H1 (cell line): ENCODE data around the gene GALNT13. TPM values are rescaled to one million over a fixed set of nuclear protein-coding genes. Genes with fewer than 3 reads are reported as not detected.

Source experiments
- CTCF ChIA-PET: fragments of 300-600 bp; sonication (Branson Sonifier 250); formaldehyde crosslinking; loops from one replicate; lab custom pipeline; 2021; ENCODE audit not compliant: partially characterized antibody; lab: Charles Lee
- POLR2A ChIA-PET: fragments of 300-600 bp; sonication (Branson Sonifier 250); formaldehyde crosslinking; loops from one replicate; lab custom pipeline; 2021; ENCODE audit warnings: inconsistent platforms; ENCODE audit not compliant: partially characterized antibody; lab: Charles Lee
- DNase-seq, 2 experiments: peaks; one replicate each; pipeline versions ENCODE4 v3.0.0 to v3.0.0-alpha.2; 2010 to 2022; ENCODE audit warnings: low spot score in 2 of 2, low read depth in 1 of 2, mixed read lengths in 1 of 2
- FAIRE-seq: peaks from 2 replicates; lab custom pipeline; 2011; peaks lifted over from hg19 to GRCh38; lab: Jason Lieb, UNC
- H2AFZ ChIP-seq: 2 replicates; pipeline ENCODE4 v1.8.1; 2012; ENCODE audit warnings: low read length, inconsistent platforms
- H2AK5ac ChIP-seq: 2 replicates; pipeline ENCODE4 v1.6.1; 2013; ENCODE audit warnings: low read depth, low read length
- H2BK120ac ChIP-seq: replicated peaks from 2 replicates; pipeline ENCODE3; 2013; ENCODE audit warnings: low read depth, low read length, inconsistent platforms
- H2BK12ac ChIP-seq: 2 replicates; pipeline ENCODE4 v1.6.1; 2013; ENCODE audit warnings: low read depth, low read length
- H2BK15ac ChIP-seq: 2 replicates; pipeline ENCODE4 v1.6.1; 2013; ENCODE audit warnings: low read length
- H2BK20ac ChIP-seq: 2 replicates; pipeline ENCODE4 v1.6.1; 2013; ENCODE audit warnings: low read length
- H2BK5ac ChIP-seq: 2 replicates; pipeline ENCODE4 v1.6.1; 2013; ENCODE audit warnings: low read depth, low read length
- H3K14ac ChIP-seq: 2 replicates; pipeline ENCODE4 v1.6.1; 2013; ENCODE audit warnings: inconsistent platforms; ENCODE audit not compliant: insufficient read length
- H3K18ac ChIP-seq: 2 replicates; pipeline ENCODE4 v1.6.1; 2013; ENCODE audit warnings: low read length; ENCODE audit errors: extremely low read depth
- H3K23ac ChIP-seq: 2 replicates; pipeline ENCODE4 v1.6.1; 2013; ENCODE audit warnings: inconsistent platforms; ENCODE audit not compliant: insufficient read length
- H3K23me2 ChIP-seq: 2 replicates; pipeline ENCODE4 v1.6.1; 2013; ENCODE audit warnings: low read depth, low read length
- H3K27ac ChIP-seq: 2 replicates; pipeline ENCODE4 v1.6.1; 2011; ENCODE audit warnings: low read depth, low read length, inconsistent platforms
- H3K27me3 ChIP-seq, 4 experiments: replicated peaks in 1 of 4; 1 replicate in 1 of 4; 2 replicates in 3 of 4; pipeline versions ENCODE4 v1.6.1 to v1.8.1; 2011 to 2013; ENCODE audit warnings: low read length in 3 of 4, mild to moderate bottlenecking in 3 of 4, inconsistent platforms in 2 of 4, mixed read lengths in 2 of 4, moderate library complexity in 1 of 4; ENCODE audit not compliant: control insufficient read depth in 3 of 4, insufficient read depth in 3 of 4; ENCODE audit errors: extremely low read depth in 1 of 4
- H3K36me3 ChIP-seq, 4 experiments: 2 replicates each; pipeline versions ENCODE4 v1.6.1 to v1.8.1; 2011 to 2013; ENCODE audit warnings: mild to moderate bottlenecking in 4 of 4, low read length in 3 of 4, moderate library complexity in 2 of 4, control low read depth in 1 of 4, inconsistent platforms in 1 of 4; ENCODE audit not compliant: insufficient read depth in 4 of 4, control insufficient read depth in 2 of 4
- H3K4ac ChIP-seq: replicated peaks from 2 replicates; pipeline ENCODE3; 2013; ENCODE audit warnings: low read length, low read depth, mixed read lengths, inconsistent platforms; ENCODE audit not compliant: insufficient read length
- H3K4me1 ChIP-seq, 4 experiments: replicated peaks in 1 of 4; 1 replicate in 1 of 4; 2 replicates in 3 of 4; pipeline versions ENCODE4 v1.6.1 to v1.8.1; 2011 to 2013; ENCODE audit warnings: low read length in 3 of 4, inconsistent platforms in 2 of 4, mixed read lengths in 1 of 4; ENCODE audit not compliant: insufficient read depth in 4 of 4, control insufficient read depth in 3 of 4
- H3K4me2 ChIP-seq, 2 experiments: 2 replicates each; pipeline versions ENCODE4 v1.6.1 to v1.8.1; 2011 to 2013; ENCODE audit warnings: low read depth in 2 of 2, low read length in 2 of 2, control low read depth in 1 of 2, inconsistent platforms in 1 of 2, mild to moderate bottlenecking in 1 of 2; ENCODE audit not compliant: insufficient read depth in 1 of 2
- H3K4me3 ChIP-seq, 4 experiments: fragments of 200-600, 300-600 bp in 1 of 4; sonication (generic), shearing (Covaris generic), sonication (Bioruptor Twin) in 1 of 4; 2 replicates each; pipeline versions ENCODE4 v1.5.1 to v1.8.1; 2011 to 2016; ENCODE audit warnings: low read length in 4 of 4, low read depth in 3 of 4, control low read depth in 2 of 4, inconsistent platforms in 2 of 4, mild to moderate bottlenecking in 2 of 4, mixed read lengths in 1 of 4, moderate library complexity in 1 of 4; ENCODE audit not compliant: insufficient read depth in 2 of 4; ENCODE audit errors: extremely low read depth in 1 of 4
- H3K56ac ChIP-seq: replicated peaks from 2 replicates; pipeline ENCODE3; 2013; ENCODE audit warnings: low read depth, mild to moderate bottlenecking, mixed read lengths, low read length, inconsistent platforms; ENCODE audit not compliant: insufficient read length
- H3K79me1 ChIP-seq: 2 replicates; pipeline ENCODE4 v1.6.1; 2013; ENCODE audit warnings: low read depth, low read length, control low read depth
- H3K79me2 ChIP-seq, 2 experiments: 2 replicates each; pipeline versions ENCODE4 v1.6.1 to v1.8.1; 2012 to 2013; ENCODE audit warnings: low read length in 2 of 2, mild to moderate bottlenecking in 2 of 2, inconsistent platforms in 1 of 2; ENCODE audit not compliant: insufficient read depth in 2 of 2, control insufficient read depth in 1 of 2
- H3K9ac ChIP-seq, 4 experiments: replicated peaks in 1 of 4; 1 replicate in 1 of 4; 2 replicates in 3 of 4; pipeline versions ENCODE4 v1.6.1 to v1.8.1; 2011 to 2013; ENCODE audit warnings: low read depth in 3 of 4, low read length in 3 of 4, control low read depth in 2 of 4, mild to moderate bottlenecking in 2 of 4, moderate library complexity in 2 of 4, inconsistent platforms in 1 of 4; ENCODE audit errors: extremely low read depth in 1 of 4
- H3K9me3 ChIP-seq, 2 experiments: 2 replicates each; pipeline versions ENCODE4 v1.6.1 to v1.8.1; 2012 to 2013; ENCODE audit warnings: mild to moderate bottlenecking in 2 of 2, moderate library complexity in 2 of 2, control low read depth in 1 of 2, inconsistent platforms in 1 of 2, low read depth in 1 of 2, low read length in 1 of 2, mixed read lengths in 1 of 2; ENCODE audit not compliant: insufficient read depth in 2 of 2
- H4K20me1 ChIP-seq, 2 experiments: replicated peaks in 1 of 2; 2 replicates each; pipeline versions ENCODE3 to v1.8.1; 2011 to 2013; ENCODE audit warnings: inconsistent platforms in 2 of 2, low read length in 2 of 2, mild to moderate bottlenecking in 1 of 2; ENCODE audit not compliant: insufficient read depth in 2 of 2, control insufficient read depth in 1 of 2
- H4K5ac ChIP-seq: 2 replicates; pipeline ENCODE4 v1.6.1; 2013; ENCODE audit warnings: low read length, low read depth, mixed read lengths, inconsistent platforms; ENCODE audit not compliant: insufficient read length
- H4K8ac ChIP-seq: 2 replicates; pipeline ENCODE4 v1.8.0; 2013; ENCODE audit warnings: mild to moderate bottlenecking, moderate library complexity, low read length, inconsistent platforms; ENCODE audit not compliant: insufficient read depth; ENCODE audit errors: extremely low read depth
- H4K91ac ChIP-seq: replicated peaks from 2 replicates; pipeline ENCODE3; 2013; ENCODE audit warnings: low read length, mixed read lengths, inconsistent platforms; ENCODE audit not compliant: insufficient read length
- MAFK ChIP-seq: IDR thresholded peaks from 2 replicates; pipeline ENCODE4 v1.6.1; 2012; ENCODE audit warnings: low read depth, mild to moderate bottlenecking, improper control_type of control experiment, low read length
- SAP30 ChIP-seq: fragments of 300-600 bp; sonication (generic); IDR thresholded peaks from 2 replicates; pipeline ENCODE4 v1.7.1; 2012; ENCODE audit warnings: low read length, moderate library complexity, mild to moderate bottlenecking, inconsistent platforms; ENCODE audit not compliant: insufficient read depth, insufficient replicate concordance
- WGBS, 2 experiments: shearing (Covaris generic) in 1 of 2; methylation state at CpG; one replicate each; pipeline versions ENCODE4 v1.1.6 to v1.1.7; 2013 to 2015; ENCODE audit warnings: low lambda C conversion rate in 2 of 2, mixed read lengths in 2 of 2, inconsistent platforms in 1 of 2, low coverage in 1 of 2, missing lambda C conversion rate in 1 of 2; ENCODE audit not compliant: insufficient replicate concordance in 2 of 2, insufficient coverage in 1 of 2, insufficient read length in 1 of 2; ENCODE audit errors: extremely low coverage in 1 of 2, missing lambda C conversion rate in 1 of 2; 5-methylcytosine and 5-hydroxymethylcytosine counted together
- polyA plus RNA-seq, 7 experiments: library from polyadenylated mRNA; depleted of rRNA in 3 of 7; stranded (reverse) in 5 of 7; unstranded in 2 of 7; fragments of >200 nt in 5 of 7; fragments of 200-250 nt in 2 of 7; gene quantifications; 1 replicate in 5 of 7; 2 replicates in 1 of 7; 4 replicates in 1 of 7; pipeline versions ENCODE4 v1.2.1 to v1.2.3, GENCODE V29; 2011 to 2013; ENCODE audit warnings: missing spikeins in 2 of 7, mixed read lengths in 2 of 7
- total RNA-seq: library from RNA; stranded (reverse); fragmentation: NEBNext Ultra II Directional; extraction: Animal tissue kit (Norgen Biotek cat#: 25700); gene quantifications from 2 replicates; pipeline ENCODE4 v1.2.1, GENCODE V29; 2021

The GALNT13 gene
- total and polyA plus RNA-seq, 2 of the 8 experiments (the other 6 are each of a cell fraction or from before 2014, with no cell fraction given) = 3.2 to 9.6 TPM

DNA sequence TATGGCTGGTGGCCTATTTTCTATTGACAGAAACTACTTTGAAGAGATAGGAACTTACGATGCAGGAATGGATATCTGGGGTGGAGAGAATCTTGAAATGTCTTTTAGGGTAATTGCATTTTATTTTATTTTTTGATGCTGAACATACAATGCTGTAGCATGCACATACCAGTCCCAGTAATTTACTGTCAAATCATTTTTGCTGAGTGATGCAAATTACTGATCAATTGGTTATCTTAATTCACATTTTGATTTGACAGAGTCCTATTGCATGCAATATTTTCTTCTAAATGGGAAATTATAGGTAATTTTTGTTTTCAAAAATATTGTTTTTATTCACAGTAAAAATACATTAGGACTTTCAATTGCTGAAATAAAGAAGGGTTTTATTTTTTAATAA lies 387.3 kb downstream of the GALNT13 start:
- POLR2A ChIA-PET = no interaction called here
- H3K23me2 ChIP-seq = no peaks in the 10 kb centered on the region
- H2BK120ac ChIP-seq = no peak overlapping the region
- no peak overlapping the region for H3K18ac ChIP-seq
- H3K56ac ChIP-seq = no peak overlapping the region
- FAIRE-seq (no peak), DNase-seq (no peak)
- 100% methylated on average over 1 of the region's 1 CpG; no CpG with 5 or more reads in 1 of the 2 experiments for WGBS, 2 experiments
- no peaks in the 10 kb centered on the region for H3K79me2 ChIP-seq
- peak overlapping the region in 1 of 4 experiments; percentile 34; a peak in 1 of 7 replicates for H3K9ac ChIP-seq
- H3K23ac ChIP-seq = no peak overlapping the region
- H2BK15ac ChIP-seq = no peak overlapping the region
- H2AK5ac ChIP-seq = no peak overlapping the region
- no peak overlapping the region for H3K4me2 ChIP-seq
- H3K27me3 ChIP-seq = no peaks in the 10 kb centered on the region
- H4K5ac ChIP-seq = no peak overlapping the region
- H3K27ac ChIP-seq = no peak overlapping the region
- no peak overlapping the region for H2BK20ac ChIP-seq
- no peak overlapping the region for H2BK5ac ChIP-seq
- no peak overlapping the region for H2BK12ac ChIP-seq
- CTCF ChIA-PET = interaction anchor here (0.6 kb wide), 1 partner anchor 65 kb away, joined by 3 read pairs; no protein-coding TSS in a partner anchor
- no peaks in the 10 kb centered on the region for H3K4me1 ChIP-seq
- H4K91ac ChIP-seq = no peak overlapping the region
- no peak overlapping the region for H2AFZ ChIP-seq
- TF ChIP-seq MAFK (peak; percentile 34; the same call in 1 of the 2 replicates), SAP30 (no peak)
- H4K8ac ChIP-seq = no peak overlapping the region
- H3K36me3 ChIP-seq = no peaks in the 10 kb centered on the region
- no peak overlapping the region for H3K4ac ChIP-seq
- H3K9me3 ChIP-seq = no peaks in the 10 kb centered on the region
- no peaks in the 10 kb centered on the region for H4K20me1 ChIP-seq
- H3K14ac ChIP-seq = no peak overlapping the region
- H3K79me1 ChIP-seq = no peaks in the 10 kb centered on the region
- H3K4me3 ChIP-seq = no peak overlapping the region
